UCSD-AML1 (cell line): ENCODE results near the gene POTEI.
"Not testable (repeated sequence)": the region's sequence is repeated elsewhere in the genome, so short reads cannot be mapped to it uniquely, and the experiment has no call there.

Source experiments
- DNase-seq: peaks from one replicate; lab custom pipeline; 2025; ENCODE audit not compliant: unreplicated experiment; lab: John Stamatoyannopoulos, UW

POTEI gene

DNA sequence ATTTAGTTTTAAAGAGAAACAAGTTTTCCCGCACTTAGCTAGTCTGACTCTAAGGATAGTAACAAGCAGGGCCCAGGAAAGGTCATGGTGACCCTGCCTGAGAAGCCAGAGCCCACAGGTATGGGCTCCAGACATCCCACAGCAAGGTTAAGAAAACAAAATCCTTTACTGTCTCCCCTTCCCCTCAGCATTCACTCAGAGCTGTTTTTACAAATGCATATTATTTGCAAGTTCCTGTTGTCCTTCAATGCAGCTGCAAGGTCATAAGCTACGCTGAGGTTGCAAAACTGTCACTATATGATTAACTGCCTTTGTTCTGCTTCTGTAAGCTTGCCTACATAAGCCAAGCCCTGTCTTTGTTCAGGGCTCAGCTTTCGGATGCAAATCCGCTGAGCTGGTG is 18.1 kb downstream of the POTEI start:
- not testable (repeated sequence) for DNase-seq

DNA sequence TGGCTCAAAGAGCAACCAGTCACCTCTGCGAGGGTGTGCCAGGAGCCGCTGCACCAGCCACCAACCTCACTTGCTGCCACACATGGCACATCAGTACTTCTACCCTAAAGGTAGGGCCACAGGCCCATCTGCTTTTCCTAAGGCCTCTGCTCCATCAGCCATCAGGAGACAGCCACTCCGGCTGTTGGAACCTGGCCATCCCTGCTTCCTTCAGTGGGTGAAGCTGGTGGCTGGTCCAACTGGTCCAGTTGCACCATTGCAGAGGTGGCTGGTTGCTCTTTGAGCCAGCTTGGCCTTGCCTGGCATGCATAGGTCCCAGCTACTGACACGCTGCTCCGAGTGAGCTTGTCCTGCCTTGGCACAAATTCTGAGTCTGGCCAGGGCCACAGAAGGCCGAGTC is 53.7 kb downstream of the POTEI start:
- not testable (repeated sequence) for DNase-seq

DNA sequence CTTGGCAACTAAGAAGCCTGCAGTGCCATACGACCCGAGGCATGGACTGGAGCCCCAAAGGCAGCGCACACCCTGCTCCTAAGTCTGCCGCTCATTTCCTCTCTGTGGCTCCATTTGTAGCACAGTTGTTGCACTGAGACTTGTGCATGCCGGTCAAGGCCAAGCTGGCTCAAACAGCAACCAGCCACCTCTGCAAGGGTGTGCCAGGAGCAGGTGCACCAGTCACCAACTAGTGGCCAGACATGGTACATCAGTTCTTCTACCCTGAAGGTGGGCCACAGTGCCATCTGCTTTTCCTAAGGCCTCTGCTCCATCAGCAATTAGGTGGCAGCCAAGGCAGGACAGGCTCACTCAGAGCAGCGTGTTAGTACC is 54.4 kb downstream of the POTEI start:
- not testable (repeated sequence) for DNase-seq

DNA sequence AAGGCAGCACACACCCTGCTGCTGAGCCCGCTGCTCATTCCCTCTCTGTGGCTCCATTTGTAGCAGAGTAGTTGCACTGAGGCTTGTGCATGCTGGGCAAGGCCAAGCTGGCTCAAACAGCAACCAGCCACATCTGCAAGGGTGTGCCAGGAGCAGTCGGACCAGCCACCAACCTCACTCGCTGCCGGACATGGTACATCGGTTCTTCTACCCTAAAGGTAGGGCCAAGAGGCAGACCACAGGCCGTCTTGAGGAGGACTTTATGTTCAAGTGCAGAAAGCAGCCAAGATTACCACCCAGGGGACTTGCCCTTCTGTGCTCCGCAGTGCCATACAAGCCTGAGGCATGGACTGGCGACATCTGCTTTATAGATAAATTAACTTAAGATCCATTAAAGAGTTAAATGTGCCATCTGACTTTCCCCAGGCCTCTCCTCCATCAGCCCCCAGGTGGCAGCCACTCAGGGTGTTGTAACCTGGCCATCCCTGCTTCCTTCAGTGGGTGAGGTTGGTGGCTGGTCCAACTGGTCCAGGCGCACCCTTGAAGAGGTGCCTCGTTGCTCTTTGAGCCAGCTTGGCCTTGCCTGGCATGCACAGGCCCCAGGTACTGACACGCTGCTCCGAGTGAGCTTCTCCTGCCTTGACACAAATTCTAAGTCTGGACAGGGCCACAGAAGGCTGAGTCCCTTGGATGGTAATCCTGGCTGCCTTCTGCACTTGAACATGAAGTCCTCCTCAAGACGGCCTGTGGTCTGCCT is 55.0 kb downstream of the POTEI start:
- not testable (repeated sequence) for DNase-seq

DNA sequence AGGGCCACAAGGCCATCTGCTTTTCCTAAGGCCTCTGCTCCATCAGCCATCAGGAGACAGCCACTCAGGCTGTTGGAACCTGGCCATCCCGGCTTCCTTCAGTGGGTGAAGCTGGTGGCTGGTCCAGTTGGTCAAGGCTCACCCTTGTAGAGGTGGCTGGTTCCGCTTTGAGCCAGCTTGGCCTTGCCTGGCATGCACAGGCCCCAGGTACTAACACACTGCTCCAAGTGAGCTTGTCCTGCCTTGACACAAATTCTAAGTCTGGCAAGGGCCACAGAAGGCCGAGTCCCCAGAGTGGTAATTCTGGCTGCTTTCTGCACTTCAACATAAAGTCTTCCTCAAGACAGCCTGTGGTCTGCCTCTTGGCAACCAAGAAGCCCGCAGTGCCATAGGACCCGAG is 56.2 kb downstream of the POTEI start:
- DNase-seq: not testable (repeated sequence)

DNA sequence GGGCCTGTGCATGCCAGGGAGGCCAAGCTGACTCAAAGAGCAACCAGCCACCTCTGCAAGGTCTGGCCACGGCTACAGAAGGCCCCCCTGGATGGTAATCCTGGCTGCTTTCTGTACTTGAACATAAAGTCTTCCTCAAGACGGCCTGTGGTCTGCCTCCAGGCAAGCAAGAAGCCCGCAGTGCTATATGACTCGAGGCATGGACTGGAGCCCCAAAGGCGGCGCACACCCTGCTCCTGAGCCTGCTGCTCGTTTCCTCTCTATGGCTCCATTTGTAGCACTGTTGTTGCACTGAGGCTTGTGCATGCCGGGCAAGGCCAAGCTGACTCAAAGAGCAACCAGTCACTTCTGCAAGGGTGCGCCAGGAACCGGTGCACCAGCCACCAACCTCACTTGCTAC is 57.3 kb downstream of the POTEI start:
- DNase-seq: not testable (repeated sequence)

DNA sequence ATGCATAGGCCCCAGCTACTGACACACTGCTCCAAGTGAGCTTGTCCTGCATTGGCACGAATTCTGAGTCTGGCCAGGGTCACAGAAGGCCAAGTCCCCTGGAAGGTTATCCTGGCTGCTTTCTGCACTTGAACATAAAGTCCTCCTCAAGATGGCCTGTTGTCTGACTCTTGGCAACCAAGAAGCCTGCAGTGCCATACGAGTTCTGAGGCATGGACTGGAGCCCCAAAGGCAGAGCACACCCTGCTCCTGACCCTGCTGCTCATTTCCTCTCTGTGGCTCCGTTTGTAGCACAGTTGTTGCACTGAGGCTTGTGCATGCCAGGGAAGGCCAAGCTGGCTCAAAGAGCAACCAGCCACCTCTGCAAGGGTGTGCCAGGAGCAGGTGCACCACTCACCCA is 57.9 kb downstream of the POTEI start:
- DNase-seq: not testable (repeated sequence)

DNA sequence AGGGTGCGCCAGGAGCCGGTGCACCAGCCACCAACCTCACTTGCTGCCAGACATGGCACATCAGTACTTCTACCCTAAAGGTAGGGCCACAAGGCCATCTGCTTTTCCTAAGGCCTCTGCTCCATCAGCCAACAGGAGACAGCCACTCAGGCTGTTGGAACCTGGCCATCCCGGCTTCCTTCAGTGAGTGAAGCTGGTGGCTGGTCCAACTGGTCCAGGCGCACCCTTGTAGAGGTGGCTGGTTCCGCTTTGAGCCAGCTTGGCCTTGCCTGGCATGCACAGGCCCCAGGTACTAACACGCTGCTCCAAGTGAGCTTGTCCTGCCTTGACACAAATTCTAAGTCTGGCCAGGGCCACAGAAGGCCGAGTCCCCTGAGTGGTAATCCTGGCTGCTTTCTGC is 58.8 kb downstream of the POTEI start:
- not testable (repeated sequence) for DNase-seq

DNA sequence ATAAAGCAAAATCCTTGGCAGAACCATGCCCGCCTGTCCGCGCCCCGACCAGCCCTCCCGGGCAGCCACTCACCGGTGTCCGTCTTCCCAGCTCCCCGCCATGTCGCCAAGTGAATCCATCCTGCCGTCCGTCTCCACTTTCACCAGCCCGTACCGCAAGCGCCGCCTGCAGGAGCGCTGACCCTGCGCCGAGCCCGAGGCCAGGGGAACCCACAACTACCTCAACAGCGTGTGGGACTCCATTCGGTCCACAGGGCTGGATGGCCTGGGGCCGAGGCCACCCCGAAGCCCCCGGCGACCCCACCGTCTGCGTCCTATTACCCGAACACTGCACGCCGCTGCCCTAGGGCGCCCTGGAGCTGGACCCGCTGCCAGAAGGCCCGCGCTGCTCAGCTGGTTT is 81.5 kb downstream of the POTEI start:
- not testable (repeated sequence) for DNase-seq

DNA sequence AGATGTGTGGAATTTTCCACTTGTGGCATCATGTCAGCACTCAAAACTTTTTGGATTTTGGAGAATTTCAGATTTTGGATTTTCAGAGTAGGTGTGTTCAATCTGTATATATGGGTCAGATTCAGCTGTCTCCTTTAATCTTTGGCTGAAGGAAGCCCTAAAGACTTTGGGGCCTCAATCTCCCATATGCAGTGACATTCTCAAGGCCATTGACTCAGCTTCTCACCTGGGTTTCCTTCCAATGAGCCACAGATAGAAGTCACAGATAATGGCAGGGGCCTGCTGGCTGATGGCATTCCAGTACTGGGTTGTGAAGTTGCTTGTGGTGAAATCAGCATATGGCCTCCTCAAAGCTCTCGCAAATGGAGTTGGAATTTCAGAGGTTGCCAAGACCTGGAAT is 90.3 kb downstream of the POTEI start:
- DNase-seq: not testable (repeated sequence)

DNA sequence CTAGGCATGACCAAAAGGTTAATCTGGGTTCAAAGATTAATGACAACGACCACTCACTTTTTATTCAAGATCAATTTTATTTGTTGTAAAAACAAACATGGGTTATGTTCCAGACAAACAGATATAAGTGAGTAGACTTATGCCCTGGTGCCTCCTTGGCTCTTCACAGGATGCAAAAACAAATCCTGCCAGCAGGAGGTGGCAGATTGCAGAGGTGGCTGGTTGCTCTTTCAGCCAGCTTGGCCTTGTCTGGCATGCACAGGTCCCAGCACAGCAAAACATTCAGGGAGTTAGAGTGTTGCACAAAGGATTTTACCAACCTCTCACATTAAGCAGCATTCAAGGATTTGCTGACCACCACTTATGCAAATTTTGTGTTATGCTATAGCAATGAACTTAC is 92.4 kb downstream of the POTEI start:
- not testable (repeated sequence) for DNase-seq
